GM19395 (cell line): ENCODE results near the gene CYP26C1.

Experiments used
- ATAC-seq: cut with Tn5 transposase; IDR thresholded peaks from one replicate; pipeline ENCODE4 v1.9.1; 2021; ENCODE audit warnings: mild to moderate bottlenecking, moderate library complexity; ENCODE audit not compliant: unreplicated experiment

Gene CYP26C1, protein sequence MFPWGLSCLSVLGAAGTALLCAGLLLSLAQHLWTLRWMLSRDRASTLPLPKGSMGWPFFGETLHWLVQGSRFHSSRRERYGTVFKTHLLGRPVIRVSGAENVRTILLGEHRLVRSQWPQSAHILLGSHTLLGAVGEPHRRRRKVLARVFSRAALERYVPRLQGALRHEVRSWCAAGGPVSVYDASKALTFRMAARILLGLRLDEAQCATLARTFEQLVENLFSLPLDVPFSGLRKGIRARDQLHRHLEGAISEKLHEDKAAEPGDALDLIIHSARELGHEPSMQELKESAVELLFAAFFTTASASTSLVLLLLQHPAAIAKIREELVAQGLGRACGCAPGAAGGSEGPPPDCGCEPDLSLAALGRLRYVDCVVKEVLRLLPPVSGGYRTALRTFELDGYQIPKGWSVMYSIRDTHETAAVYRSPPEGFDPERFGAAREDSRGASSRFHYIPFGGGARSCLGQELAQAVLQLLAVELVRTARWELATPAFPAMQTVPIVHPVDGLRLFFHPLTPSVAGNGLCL

DNA sequence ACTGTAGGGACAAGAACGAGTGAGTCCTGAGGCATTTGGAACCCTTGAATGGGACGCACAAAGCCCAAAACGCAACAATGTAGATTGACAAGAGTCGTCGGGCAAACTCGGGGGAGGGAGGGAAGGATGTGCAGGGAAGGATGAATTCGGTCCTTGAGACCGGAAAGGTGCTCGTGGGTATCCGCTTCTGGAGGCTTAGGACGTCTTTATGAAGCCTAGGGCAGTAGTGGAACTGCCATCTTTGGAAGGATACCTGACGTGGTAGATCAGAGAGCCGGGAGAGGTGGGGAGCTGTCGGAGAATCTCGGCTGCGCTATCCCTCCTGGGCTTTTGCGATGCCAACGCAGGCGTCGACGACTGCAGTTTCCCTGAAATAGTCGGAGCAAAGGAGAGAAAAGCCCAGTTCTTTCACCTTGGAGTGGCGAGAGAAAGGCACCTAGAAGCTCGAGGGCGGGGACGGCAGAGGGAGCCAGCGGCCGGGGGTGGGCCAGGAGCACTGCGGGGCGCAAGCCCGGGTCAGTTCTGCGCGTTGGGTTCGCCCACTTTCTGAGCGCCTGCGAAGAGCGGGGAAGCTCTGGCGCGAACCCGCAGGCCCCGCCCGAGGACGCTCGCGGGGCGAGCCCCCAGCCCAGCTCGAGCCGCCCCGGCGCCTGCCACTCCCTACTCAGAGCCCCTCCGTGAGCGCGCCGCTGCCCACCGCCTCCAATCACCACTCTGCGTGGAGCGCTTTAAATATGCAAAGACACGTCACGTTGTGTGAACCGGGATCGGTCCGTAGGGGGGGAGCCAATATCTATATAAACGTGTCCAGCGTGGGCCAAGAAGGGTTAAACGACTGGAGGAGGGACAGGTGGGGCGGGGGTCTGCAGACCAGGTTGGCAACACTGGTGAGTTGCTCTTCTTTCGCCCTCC, at the start of gene CYP26C1:
TSS of gene CYP26C1 (plus strand) at position 824 of the 912 bp plus-strand sequence. CDS start 466 bp downstream, outside the sequence.
- no peak for ATAC-seq

DNA sequence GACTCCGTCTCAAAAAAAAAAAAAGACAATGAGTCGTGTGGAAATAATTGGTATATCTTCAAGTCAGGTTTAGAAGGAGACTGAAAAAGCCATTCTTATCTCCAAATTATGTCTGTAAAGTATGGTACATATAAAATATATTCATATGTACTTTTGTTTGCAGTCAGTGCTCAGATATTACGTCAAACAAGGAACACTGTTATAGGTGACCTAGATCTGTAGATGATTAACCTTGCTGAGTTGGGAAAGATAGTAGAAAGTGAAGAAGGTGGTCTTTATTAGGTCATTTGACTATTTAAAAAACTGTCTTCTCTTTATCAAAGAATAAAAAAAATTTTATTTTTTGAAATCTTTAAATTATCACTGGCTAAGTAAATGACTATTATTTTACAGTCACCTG, 44.9 kb upstream of the CYP26C1 start:
- no peak for ATAC-seq

DNA sequence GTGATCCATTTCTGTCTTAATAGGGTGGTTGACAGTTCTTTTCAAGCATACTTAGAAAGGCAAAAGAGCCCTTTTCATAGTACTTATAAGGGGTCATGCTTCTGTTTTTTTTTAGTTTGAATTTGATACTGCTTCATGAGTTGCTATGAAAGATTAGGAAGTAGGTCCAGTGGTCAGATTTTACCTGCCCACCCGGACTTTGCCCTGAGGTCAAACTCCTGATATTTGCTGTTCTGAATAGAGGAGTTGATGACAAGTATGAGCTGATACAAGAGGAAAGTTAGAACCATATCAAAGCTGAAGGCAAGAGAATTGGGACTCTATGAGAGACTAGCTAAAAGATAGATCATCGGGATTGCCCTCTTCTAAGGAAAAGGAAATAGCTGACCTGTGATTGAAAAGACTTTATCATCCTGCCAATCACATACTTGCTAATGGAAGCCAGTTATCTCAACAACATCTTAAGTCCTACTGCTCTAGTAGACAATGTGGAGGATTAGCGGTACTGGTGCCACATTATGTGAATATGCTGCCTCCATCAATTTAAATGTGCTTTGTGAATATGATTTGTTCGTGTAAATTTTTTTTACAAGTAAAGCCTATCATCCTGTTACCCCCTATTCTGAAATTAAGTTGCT, 37.5 kb upstream of the CYP26C1 start:
- ATAC-seq: no peak

DNA sequence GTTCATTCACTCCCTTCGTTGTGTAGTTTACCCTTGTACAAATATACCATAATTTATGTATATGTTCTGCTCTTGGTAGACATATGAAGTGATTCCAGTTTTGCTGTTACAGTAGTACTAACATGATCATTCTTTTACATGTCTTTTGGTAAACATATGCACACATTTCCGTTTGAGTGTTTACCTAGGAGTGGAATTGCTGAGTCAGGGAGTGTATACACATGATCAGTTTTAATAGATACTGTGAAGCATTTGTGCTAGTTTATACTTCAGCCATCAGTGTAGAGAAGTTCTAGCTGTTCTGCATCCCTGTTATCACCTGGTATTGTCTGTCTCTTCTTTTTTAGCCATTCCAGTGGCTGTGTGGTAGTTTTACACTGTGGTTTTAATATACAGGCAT, 34.5 kb upstream of the CYP26C1 start:
- ATAC-seq: no peak

DNA sequence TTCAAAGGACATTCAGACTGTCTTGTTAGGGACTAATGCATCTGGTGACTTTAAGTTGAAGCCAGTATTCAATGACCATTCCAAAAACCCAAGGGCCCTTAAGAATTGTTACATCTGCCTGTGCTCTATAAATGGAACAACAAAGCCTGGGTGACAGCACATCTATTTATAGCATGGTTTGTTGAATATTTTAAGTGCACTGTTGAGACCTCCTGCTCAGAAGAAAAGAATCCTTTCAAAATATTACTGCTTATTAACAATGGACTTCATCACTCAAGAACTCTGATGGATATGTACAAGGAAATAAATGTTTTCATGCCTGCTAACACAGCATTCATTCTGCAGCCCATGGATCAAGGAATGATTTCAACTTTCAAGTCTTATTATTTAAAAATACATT, 33.1 kb upstream of the CYP26C1 start:
- no peak for ATAC-seq

GRCh38 chr10:93028883-93029282, 31.7 kb upstream of the CYP26C1 start:
- ATAC-seq: no peak

DNA sequence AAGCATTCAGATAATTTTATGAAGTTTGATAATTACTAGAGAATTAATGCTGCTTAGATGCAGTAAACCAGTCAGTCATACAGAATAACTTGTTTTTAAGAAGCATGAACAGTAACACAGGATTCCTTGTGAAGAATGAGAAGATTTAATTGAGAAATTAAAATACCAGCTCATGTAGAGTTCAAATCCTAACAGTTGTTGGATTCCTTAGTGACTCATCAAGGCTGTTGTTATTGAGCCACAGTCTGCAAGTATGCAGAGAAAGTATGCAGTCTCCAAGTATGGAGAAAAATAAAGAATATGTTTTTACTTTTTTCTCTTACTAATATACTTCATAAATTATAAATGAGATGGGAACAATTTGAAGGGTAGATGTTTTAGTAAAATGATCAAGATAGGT, 30.2 kb upstream of the CYP26C1 start:
- ATAC-seq: no peak

DNA sequence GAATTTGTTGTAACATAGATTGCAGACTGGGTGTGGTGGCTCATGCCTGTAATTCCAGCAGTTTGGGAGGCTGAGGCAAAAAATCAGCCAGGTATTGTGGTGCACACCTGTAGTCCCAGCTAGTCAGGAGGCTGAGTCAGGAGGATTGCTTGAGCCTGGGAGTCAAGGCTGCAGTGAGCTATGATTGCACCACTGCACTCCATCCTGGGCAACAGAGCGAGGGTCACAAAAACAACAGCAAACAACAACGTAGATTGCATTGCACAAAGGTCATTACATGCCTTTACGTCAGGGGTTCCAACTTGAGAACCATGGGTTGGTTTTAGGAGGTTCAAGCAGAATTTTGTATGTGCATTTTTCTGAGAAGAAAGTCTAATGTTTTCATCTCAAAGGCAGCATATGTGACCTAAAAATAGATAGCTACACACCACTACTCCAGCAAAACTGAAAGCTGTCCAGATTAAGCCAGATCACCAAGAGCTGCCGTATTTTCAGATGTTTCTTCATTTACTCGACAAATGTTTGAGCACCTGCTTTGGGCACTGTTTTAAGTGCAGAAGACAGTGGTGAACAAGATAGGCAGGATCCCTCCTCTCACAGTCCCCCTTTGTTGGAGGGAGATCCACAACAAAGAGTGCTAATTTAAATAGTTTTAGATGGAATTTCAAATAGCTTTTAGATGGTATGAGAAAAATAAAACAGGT, 28.3 kb upstream of the CYP26C1 start:
- no peak for ATAC-seq

GRCh38 chr10:93032809-93033137, 27.8 kb upstream of the CYP26C1 start:
- no peak for ATAC-seq

DNA sequence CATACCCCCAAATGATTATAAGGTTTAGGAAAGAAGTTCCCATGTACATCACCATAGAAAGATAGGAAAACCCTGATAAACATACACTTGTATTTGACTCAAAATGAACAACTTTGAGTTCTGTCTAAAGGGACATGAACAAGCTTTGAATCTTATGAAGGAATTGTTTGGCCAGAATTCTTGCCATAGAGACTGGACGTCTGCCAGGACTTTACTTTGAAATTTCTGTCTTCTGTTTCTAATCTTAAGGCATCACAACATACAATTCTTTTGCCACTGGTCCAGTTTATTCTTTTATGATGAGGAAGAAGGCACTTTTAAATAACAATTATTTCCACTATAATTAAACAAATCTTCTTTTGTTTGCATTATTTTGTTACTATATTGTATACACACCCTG, 26.2 kb upstream of the CYP26C1 start:
- ATAC-seq: no peak

DNA sequence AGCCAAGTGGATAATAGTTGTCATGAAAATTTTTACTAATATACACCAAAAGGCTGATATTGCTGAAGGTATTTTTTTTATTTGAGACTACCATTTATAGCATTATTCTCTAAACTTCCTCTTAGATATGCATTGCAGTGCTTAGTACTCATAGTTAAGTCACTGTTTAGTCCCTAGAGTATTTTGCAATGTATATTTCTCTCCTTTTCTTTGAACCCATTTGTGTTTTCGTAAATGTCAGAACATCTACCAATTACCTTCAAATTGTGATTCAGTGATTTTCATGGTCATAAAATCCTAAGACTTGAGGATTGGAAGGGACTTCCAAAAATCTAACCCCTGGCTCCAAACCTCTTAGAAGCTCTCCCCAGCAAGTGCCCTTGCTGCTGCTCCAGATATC, 21.5 kb upstream of the CYP26C1 start:
- ATAC-seq: no peak

GRCh38 chr10:93039721-93040120, 20.9 kb upstream of the CYP26C1 start:
- ATAC-seq: no peak

GRCh38 chr10:93054486-93054885, 6.1 kb upstream of the CYP26C1 start:
- no peak for ATAC-seq

DNA sequence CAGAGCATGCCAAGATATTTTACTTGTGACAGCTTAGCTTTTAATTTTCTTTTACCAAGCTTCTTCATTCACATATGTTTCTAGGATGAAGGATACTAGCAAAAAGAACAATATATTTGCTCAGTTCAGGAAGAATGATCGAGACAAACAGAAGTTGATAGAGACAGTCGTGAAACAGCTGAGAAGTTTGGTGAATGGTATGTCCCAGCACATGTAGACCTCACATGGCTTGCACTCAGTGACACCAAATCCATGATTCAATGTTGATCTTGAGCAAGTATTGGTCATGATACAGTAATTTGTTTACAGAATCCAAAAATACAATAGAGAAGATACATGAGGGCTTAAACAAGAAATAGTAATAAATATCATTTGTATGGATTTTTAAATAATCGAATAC, 2.5 kb upstream of the CYP26C1 start:
- ATAC-seq: no peak

DNA sequence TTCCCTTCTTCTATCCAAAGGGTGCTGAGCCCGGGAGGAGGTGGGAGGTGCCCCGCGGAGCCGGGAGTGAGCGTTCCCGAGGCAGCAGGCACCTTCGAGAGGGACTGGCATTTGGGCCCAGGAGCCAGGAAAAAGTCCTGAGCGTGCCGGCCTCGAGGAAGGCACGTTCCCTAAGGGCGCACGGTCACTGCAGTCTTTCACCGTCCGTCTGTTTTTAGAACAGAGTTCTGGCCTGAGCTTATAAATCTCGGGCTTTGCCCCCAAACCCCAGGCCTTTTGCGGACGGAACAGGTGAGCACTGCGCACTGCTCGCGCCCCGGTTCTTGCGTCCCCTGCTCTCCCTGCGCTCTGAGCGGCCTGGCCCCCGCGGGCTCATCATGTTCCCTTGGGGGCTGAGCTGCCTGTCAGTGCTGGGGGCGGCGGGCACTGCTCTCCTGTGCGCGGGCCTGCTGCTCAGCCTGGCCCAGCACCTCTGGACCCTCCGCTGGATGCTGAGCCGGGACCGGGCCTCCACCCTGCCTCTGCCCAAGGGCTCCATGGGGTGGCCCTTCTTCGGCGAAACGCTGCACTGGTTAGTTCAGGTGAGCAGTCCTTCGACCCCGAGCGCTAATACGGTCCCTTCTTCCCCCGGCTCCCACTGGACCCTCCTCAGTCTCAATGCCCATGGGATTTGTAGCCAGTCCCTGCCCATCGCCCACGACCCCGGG, 442 bp downstream of the CYP26C1 start:
- no peak for ATAC-seq

DNA sequence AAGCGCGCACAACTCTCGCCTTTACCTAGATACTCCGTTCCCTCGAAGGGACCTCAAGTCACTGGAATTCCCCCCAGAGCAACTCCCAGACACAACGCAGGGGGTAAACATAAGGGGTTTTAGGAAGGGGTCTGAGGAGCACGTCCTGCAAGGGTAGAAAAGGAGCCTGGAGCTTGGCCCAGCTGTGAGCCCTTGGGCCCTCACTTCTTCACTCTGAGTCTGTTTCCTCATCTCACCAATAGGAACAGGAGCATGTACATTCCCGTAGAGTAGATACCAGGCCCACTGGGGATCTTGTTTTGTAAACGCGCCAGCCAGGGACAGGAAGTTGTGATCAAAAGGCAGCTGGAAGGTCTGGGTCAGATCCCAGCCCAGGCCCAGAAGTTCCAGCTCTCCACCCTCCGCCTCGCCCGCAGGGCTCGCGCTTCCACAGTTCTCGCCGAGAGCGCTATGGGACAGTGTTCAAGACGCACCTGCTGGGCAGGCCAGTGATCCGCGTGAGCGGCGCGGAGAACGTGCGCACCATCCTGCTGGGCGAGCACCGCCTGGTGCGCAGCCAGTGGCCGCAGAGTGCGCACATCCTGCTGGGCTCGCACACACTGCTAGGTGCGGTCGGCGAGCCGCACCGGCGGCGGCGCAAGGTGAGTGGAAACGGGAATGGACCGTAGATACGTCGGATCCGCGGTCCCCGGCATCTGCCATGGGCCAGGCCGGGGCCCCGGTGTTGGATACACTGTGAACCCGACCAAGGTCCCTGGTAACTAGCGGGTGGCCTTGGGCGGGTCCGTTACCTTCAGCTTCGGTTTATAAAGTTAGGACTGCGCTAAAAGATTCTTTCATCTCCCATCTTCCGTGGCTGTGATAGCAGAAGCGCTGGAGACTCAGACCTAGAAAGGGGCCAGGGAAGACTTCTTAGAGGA, 1.3 kb downstream of the CYP26C1 start:
- no peak for ATAC-seq

DNA sequence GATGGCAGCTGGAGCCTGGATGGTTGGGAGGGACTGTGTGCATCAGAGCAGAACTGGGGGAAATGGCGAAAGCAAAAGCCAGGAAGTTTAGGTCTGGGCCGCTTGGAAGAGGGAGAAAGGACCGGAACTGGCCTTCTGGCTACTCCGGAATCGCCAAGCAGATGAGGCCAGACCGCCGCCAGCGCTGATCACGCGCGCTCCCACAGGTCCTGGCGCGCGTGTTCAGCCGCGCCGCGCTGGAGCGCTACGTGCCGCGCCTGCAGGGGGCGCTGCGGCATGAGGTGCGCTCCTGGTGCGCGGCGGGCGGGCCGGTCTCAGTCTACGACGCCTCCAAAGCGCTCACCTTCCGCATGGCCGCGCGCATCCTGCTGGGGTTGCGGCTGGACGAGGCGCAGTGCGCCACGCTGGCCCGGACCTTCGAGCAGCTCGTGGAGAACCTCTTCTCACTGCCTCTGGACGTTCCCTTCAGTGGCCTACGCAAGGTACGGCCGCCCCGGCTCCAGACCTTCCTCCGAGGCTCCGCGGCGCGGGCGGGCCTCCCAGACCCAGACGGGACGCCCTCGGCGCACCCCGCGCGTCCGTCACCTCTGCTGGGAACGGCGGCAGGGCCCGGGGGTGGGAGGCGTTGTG, 2.0 kb downstream of the CYP26C1 start:
- no peak for ATAC-seq

DNA sequence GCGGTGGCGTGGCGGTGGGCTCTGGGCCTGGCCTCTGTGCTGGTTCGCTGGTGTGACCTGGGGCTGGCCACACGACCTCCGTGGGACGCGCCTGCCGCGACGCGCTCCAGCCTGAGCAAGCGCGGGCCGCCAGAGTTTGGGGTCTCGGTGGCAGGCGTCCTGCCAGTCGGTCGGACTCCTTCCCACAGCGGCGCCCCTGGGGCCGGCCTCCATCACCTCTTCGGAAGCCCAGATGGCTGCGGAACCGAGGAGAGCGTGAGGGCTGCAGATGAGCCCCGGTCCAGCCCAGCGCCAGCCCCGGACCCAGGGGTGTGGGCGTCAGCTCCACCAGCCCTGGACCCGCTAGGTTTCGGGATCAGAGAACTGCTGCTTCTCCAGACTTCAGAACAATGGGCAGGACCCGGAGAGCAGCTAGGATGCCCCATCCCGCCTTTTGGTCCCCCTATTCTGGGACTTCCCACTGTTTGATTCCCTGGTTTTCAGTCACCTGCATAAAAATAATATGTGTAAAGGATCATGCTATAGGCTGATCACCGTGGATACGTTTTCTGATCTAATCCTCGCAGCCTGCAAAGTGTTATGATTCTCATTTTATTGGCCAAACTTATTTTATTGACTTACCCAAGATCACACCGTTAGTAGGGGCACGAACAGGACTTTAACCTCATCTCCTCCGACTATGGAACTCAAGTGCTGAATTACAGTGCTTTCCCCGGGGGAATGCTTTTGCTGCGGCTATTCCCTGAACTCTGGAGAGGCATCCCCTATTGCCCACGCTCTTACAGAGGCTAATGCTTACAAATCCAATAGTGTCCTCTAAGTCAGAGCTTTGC, 2.8 kb downstream of the CYP26C1 start:
- no peak for ATAC-seq
